H1 (cell line): ENCODE measurements around the gene ABI3BP. TPM values are rescaled to one million over a fixed set of nuclear protein-coding genes. Genes with fewer than 3 reads are reported as not detected.

Experiments used
- CTCF ChIA-PET: fragments of 300-600 bp; sonication (Branson Sonifier 250); formaldehyde crosslinking; loops from one replicate; lab custom pipeline; 2021; ENCODE audit not compliant: partially characterized antibody; lab: Charles Lee
- POLR2A ChIA-PET: fragments of 300-600 bp; sonication (Branson Sonifier 250); formaldehyde crosslinking; loops from one replicate; lab custom pipeline; 2021; ENCODE audit warnings: inconsistent platforms; ENCODE audit not compliant: partially characterized antibody; lab: Charles Lee
- DNase-seq, 2 experiments: peaks; one replicate each; pipeline versions ENCODE4 v3.0.0 to v3.0.0-alpha.2; 2010 to 2022; ENCODE audit warnings: low spot score in 2 of 2, low read depth in 1 of 2, mixed read lengths in 1 of 2
- FAIRE-seq: peaks from 2 replicates; lab custom pipeline; 2011; peaks lifted over from hg19 to GRCh38; lab: Jason Lieb, UNC
- H2AFZ ChIP-seq: 2 replicates; pipeline ENCODE4 v1.8.1; 2012; ENCODE audit warnings: low read length, inconsistent platforms
- H2AK5ac ChIP-seq: 2 replicates; pipeline ENCODE4 v1.6.1; 2013; ENCODE audit warnings: low read depth, low read length
- H2BK120ac ChIP-seq: replicated peaks from 2 replicates; pipeline ENCODE3; 2013; ENCODE audit warnings: low read depth, low read length, inconsistent platforms
- H2BK12ac ChIP-seq: 2 replicates; pipeline ENCODE4 v1.6.1; 2013; ENCODE audit warnings: low read depth, low read length
- H2BK15ac ChIP-seq: 2 replicates; pipeline ENCODE4 v1.6.1; 2013; ENCODE audit warnings: low read length
- H2BK20ac ChIP-seq: 2 replicates; pipeline ENCODE4 v1.6.1; 2013; ENCODE audit warnings: low read length
- H2BK5ac ChIP-seq: 2 replicates; pipeline ENCODE4 v1.6.1; 2013; ENCODE audit warnings: low read depth, low read length
- H3K14ac ChIP-seq: 2 replicates; pipeline ENCODE4 v1.6.1; 2013; ENCODE audit warnings: inconsistent platforms; ENCODE audit not compliant: insufficient read length
- H3K18ac ChIP-seq: 2 replicates; pipeline ENCODE4 v1.6.1; 2013; ENCODE audit warnings: low read length; ENCODE audit errors: extremely low read depth
- H3K23ac ChIP-seq: 2 replicates; pipeline ENCODE4 v1.6.1; 2013; ENCODE audit warnings: inconsistent platforms; ENCODE audit not compliant: insufficient read length
- H3K23me2 ChIP-seq: 2 replicates; pipeline ENCODE4 v1.6.1; 2013; ENCODE audit warnings: low read depth, low read length
- H3K27ac ChIP-seq: 2 replicates; pipeline ENCODE4 v1.6.1; 2011; ENCODE audit warnings: low read depth, low read length, inconsistent platforms
- H3K27me3 ChIP-seq, 4 experiments: replicated peaks in 1 of 4; 1 replicate in 1 of 4; 2 replicates in 3 of 4; pipeline versions ENCODE4 v1.6.1 to v1.8.1; 2011 to 2013; ENCODE audit warnings: low read length in 3 of 4, mild to moderate bottlenecking in 3 of 4, inconsistent platforms in 2 of 4, mixed read lengths in 2 of 4, moderate library complexity in 1 of 4; ENCODE audit not compliant: control insufficient read depth in 3 of 4, insufficient read depth in 3 of 4; ENCODE audit errors: extremely low read depth in 1 of 4
- H3K36me3 ChIP-seq, 4 experiments: 2 replicates each; pipeline versions ENCODE4 v1.6.1 to v1.8.1; 2011 to 2013; ENCODE audit warnings: mild to moderate bottlenecking in 4 of 4, low read length in 3 of 4, moderate library complexity in 2 of 4, control low read depth in 1 of 4, inconsistent platforms in 1 of 4; ENCODE audit not compliant: insufficient read depth in 4 of 4, control insufficient read depth in 2 of 4
- H3K4ac ChIP-seq: replicated peaks from 2 replicates; pipeline ENCODE3; 2013; ENCODE audit warnings: low read length, low read depth, mixed read lengths, inconsistent platforms; ENCODE audit not compliant: insufficient read length
- H3K4me1 ChIP-seq, 4 experiments: replicated peaks in 1 of 4; 1 replicate in 1 of 4; 2 replicates in 3 of 4; pipeline versions ENCODE4 v1.6.1 to v1.8.1; 2011 to 2013; ENCODE audit warnings: low read length in 3 of 4, inconsistent platforms in 2 of 4, mixed read lengths in 1 of 4; ENCODE audit not compliant: insufficient read depth in 4 of 4, control insufficient read depth in 3 of 4
- H3K4me2 ChIP-seq, 2 experiments: 2 replicates each; pipeline versions ENCODE4 v1.6.1 to v1.8.1; 2011 to 2013; ENCODE audit warnings: low read depth in 2 of 2, low read length in 2 of 2, control low read depth in 1 of 2, inconsistent platforms in 1 of 2, mild to moderate bottlenecking in 1 of 2; ENCODE audit not compliant: insufficient read depth in 1 of 2
- H3K4me3 ChIP-seq, 4 experiments: fragments of 200-600, 300-600 bp in 1 of 4; sonication (generic), shearing (Covaris generic), sonication (Bioruptor Twin) in 1 of 4; 2 replicates each; pipeline versions ENCODE4 v1.5.1 to v1.8.1; 2011 to 2016; ENCODE audit warnings: low read length in 4 of 4, low read depth in 3 of 4, control low read depth in 2 of 4, inconsistent platforms in 2 of 4, mild to moderate bottlenecking in 2 of 4, mixed read lengths in 1 of 4, moderate library complexity in 1 of 4; ENCODE audit not compliant: insufficient read depth in 2 of 4; ENCODE audit errors: extremely low read depth in 1 of 4
- H3K56ac ChIP-seq: replicated peaks from 2 replicates; pipeline ENCODE3; 2013; ENCODE audit warnings: low read depth, mild to moderate bottlenecking, mixed read lengths, low read length, inconsistent platforms; ENCODE audit not compliant: insufficient read length
- H3K79me1 ChIP-seq: 2 replicates; pipeline ENCODE4 v1.6.1; 2013; ENCODE audit warnings: low read depth, low read length, control low read depth
- H3K79me2 ChIP-seq, 2 experiments: 2 replicates each; pipeline versions ENCODE4 v1.6.1 to v1.8.1; 2012 to 2013; ENCODE audit warnings: low read length in 2 of 2, mild to moderate bottlenecking in 2 of 2, inconsistent platforms in 1 of 2; ENCODE audit not compliant: insufficient read depth in 2 of 2, control insufficient read depth in 1 of 2
- H3K9ac ChIP-seq, 4 experiments: replicated peaks in 1 of 4; 1 replicate in 1 of 4; 2 replicates in 3 of 4; pipeline versions ENCODE4 v1.6.1 to v1.8.1; 2011 to 2013; ENCODE audit warnings: low read depth in 3 of 4, low read length in 3 of 4, control low read depth in 2 of 4, mild to moderate bottlenecking in 2 of 4, moderate library complexity in 2 of 4, inconsistent platforms in 1 of 4; ENCODE audit errors: extremely low read depth in 1 of 4
- H3K9me3 ChIP-seq, 2 experiments: 2 replicates each; pipeline versions ENCODE4 v1.6.1 to v1.8.1; 2012 to 2013; ENCODE audit warnings: mild to moderate bottlenecking in 2 of 2, moderate library complexity in 2 of 2, control low read depth in 1 of 2, inconsistent platforms in 1 of 2, low read depth in 1 of 2, low read length in 1 of 2, mixed read lengths in 1 of 2; ENCODE audit not compliant: insufficient read depth in 2 of 2
- H4K20me1 ChIP-seq, 2 experiments: replicated peaks in 1 of 2; 2 replicates each; pipeline versions ENCODE3 to v1.8.1; 2011 to 2013; ENCODE audit warnings: inconsistent platforms in 2 of 2, low read length in 2 of 2, mild to moderate bottlenecking in 1 of 2; ENCODE audit not compliant: insufficient read depth in 2 of 2, control insufficient read depth in 1 of 2
- H4K5ac ChIP-seq: 2 replicates; pipeline ENCODE4 v1.6.1; 2013; ENCODE audit warnings: low read length, low read depth, mixed read lengths, inconsistent platforms; ENCODE audit not compliant: insufficient read length
- H4K8ac ChIP-seq: 2 replicates; pipeline ENCODE4 v1.8.0; 2013; ENCODE audit warnings: mild to moderate bottlenecking, moderate library complexity, low read length, inconsistent platforms; ENCODE audit not compliant: insufficient read depth; ENCODE audit errors: extremely low read depth
- H4K91ac ChIP-seq: replicated peaks from 2 replicates; pipeline ENCODE3; 2013; ENCODE audit warnings: low read length, mixed read lengths, inconsistent platforms; ENCODE audit not compliant: insufficient read length
- BACH1 ChIP-seq: IDR thresholded peaks from 2 replicates; pipeline ENCODE4 v1.6.1; 2012; ENCODE audit warnings: low read length, improper control_type of control experiment
- CEBPB ChIP-seq: IDR thresholded peaks from 2 replicates; pipeline ENCODE4 v1.6.1; 2012; ENCODE audit warnings: low read depth, low read length
- FOSL1 ChIP-seq: IDR thresholded peaks from 2 replicates; pipeline ENCODE4 v1.6.1; 2011; ENCODE audit warnings: mild to moderate bottlenecking, low read depth, low read length, moderate library complexity; ENCODE audit not compliant: insufficient read depth
- POLR2A ChIP-seq, 2 experiments: IDR thresholded peaks; 1 replicate in 1 of 2; 2 replicates in 1 of 2; pipeline ENCODE4 v1.6.1; 2011; ENCODE audit warnings: low read depth in 2 of 2, low read length in 2 of 2, mild to moderate bottlenecking in 2 of 2; ENCODE audit errors: control extremely low read depth in 1 of 2
- YY1 ChIP-seq: IDR thresholded peaks from 2 replicates; pipeline ENCODE4 v1.6.1; 2011; ENCODE audit warnings: low read depth, mild to moderate bottlenecking, low read length
- WGBS, 2 experiments: shearing (Covaris generic) in 1 of 2; methylation state at CpG; one replicate each; pipeline versions ENCODE4 v1.1.6 to v1.1.7; 2013 to 2015; ENCODE audit warnings: low lambda C conversion rate in 2 of 2, mixed read lengths in 2 of 2, inconsistent platforms in 1 of 2, low coverage in 1 of 2, missing lambda C conversion rate in 1 of 2; ENCODE audit not compliant: insufficient replicate concordance in 2 of 2, insufficient coverage in 1 of 2, insufficient read length in 1 of 2; ENCODE audit errors: extremely low coverage in 1 of 2, missing lambda C conversion rate in 1 of 2; 5-methylcytosine and 5-hydroxymethylcytosine counted together
- polyA plus RNA-seq, 7 experiments: library from polyadenylated mRNA; depleted of rRNA in 3 of 7; stranded (reverse) in 5 of 7; unstranded in 2 of 7; fragments of >200 nt in 5 of 7; fragments of 200-250 nt in 2 of 7; gene quantifications; 1 replicate in 5 of 7; 2 replicates in 1 of 7; 4 replicates in 1 of 7; pipeline versions ENCODE4 v1.2.1 to v1.2.3, GENCODE V29; 2011 to 2013; ENCODE audit warnings: missing spikeins in 2 of 7, mixed read lengths in 2 of 7
- total RNA-seq: library from RNA; stranded (reverse); fragmentation: NEBNext Ultra II Directional; extraction: Animal tissue kit (Norgen Biotek cat#: 25700); gene quantifications from 2 replicates; pipeline ENCODE4 v1.2.1, GENCODE V29; 2021
- TF ChIP-seq, protein P1 (sequence below): IDR thresholded peaks from 2 replicates; pipeline ENCODE4 v1.6.1; 2012; ENCODE audit warnings: low read length, inconsistent platforms
- TF ChIP-seq, protein P2 (sequence below): IDR thresholded peaks from 2 replicates; pipeline ENCODE4 v1.6.1; 2012; ENCODE audit warnings: inconsistent platforms
- TF ChIP-seq, protein P3 (sequence below), 3 experiments: IDR thresholded peaks; 1 replicate in 2 of 3; 2 replicates in 1 of 3; pipeline versions ENCODE4 v1.5.1 to v1.6.1; 2011; ENCODE audit warnings: low read length in 3 of 3, mild to moderate bottlenecking in 3 of 3, inconsistent platforms in 2 of 3, low read depth in 1 of 3, moderate library complexity in 1 of 3; ENCODE audit not compliant: insufficient read depth in 1 of 3; ENCODE audit errors: control extremely low read depth in 1 of 3

ABI3BP gene
- total and polyA plus RNA-seq, 2 of the 8 experiments (the other 6 are each of a cell fraction or from before 2014, with no cell fraction given) = 0.08 to 0.32 TPM

DNA sequence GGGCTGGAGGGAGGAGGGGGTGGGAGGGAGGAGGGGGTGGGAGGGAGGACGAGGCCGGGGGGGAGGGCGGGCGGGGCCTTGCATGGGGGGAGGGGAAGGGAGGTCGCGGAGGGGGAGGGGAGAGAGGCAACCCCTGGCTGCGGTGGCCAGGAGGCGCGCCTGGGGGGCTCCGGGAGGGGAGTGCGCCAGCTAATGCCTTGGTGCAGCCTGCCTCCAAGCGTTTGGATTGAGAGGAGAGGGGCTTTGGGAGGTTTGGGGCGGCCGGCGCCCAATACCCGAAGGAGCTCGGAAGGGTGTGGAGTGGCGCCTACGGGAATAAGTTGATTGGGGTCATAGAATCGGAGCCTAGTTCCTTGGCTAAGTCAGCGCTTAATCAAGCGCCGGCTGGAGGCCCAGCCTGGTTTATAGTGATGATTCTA, 283.4 kb downstream of the ABI3BP start:
- Histone ChIP-seq H3K4me2 (peak overlapping the region; percentile 75 to 81), H2AK5ac (no peak overlapping the region), H3K4me1 (peaks cover 0 to 8% (median 2%) of the 10 kb centered on the region in 4 experiments; a peak in 3 of 7 replicates), H2BK20ac (no peak overlapping the region), H3K23me2 (peaks cover 2% of the 10 kb centered on the region; the same call in 1 of the 2 replicates), H2BK15ac (no peak overlapping the region), H3K4ac (no peak overlapping the region), H3K27me3 (peaks cover 1 to 25% (median 11%) of the 10 kb centered on the region in 4 experiments; a peak in 6 of 7 replicates), H3K27ac (peak overlapping the region; percentile 68), H3K14ac (no peak overlapping the region), H2BK120ac (no peak overlapping the region), H3K9ac (peak overlapping the region; percentile 13 to 98 (median 95); a peak in 6 of 7 replicates), H3K56ac (peak overlapping the region; percentile 81), H3K36me3 (peaks cover 2 to 8% (median 5%) of the 10 kb centered on the region in 4 experiments; a peak in 4 of 8 replicates), H4K5ac (peak overlapping the region; percentile 50), H2BK12ac (no peak overlapping the region), H4K91ac (no peak overlapping the region), H3K18ac (no peak overlapping the region), H2BK5ac (peak overlapping the region; percentile 79), H4K8ac (peak overlapping the region; percentile 90; the same call in 1 of the 2 replicates), H4K20me1 (peaks cover 0 to 2% of the 10 kb centered on the region in 2 experiments), H3K4me3 (peak overlapping the region; percentile 78 to 86 (median 81)), H3K79me1 (no peaks in the 10 kb centered on the region; the same call in 1 of the 2 replicates), H3K9me3 (no peaks in the 10 kb centered on the region), H3K23ac (no peak overlapping the region), H2AFZ (no peak overlapping the region), H3K79me2 (peaks cover 20 to 47% of the 10 kb centered on the region in 2 experiments)
- ChIA-PET POLR2A (interaction anchor here (0.9 to 3.0 kb wide), 15 partner anchors 9 to 850 kb away, joined by 3 to 14 read pairs (median 4); partner anchors contain the start of genes LNP1 and TOMM70), CTCF (interaction anchor here (0.7 to 1.7 kb wide), 13 partner anchors 10 to 184 kb away, joined by 3 to 8 read pairs (median 3); no protein-coding TSS in a partner anchor)
- FAIRE-seq (no peak), DNase-seq (peak; percentile 46 to 66)
- WGBS, 2 experiments = 3% methylated on average over 12 of the region's 23 CpGs; no CpG with 5 or more reads in 1 of the 2 experiments
- TF ChIP-seq YY1 (no peak), FOSL1 (no peak), POLR2A (IDR thresholded peaks at IDR 0.05; ENCODE audit: control extremely low read depth in 1 of 2, low read depth in 2 of 2, low read length in 2 of 2) (no peak), BACH1 (no peak), CEBPB (no peak)
- TF ChIP-seq, protein P1, sequence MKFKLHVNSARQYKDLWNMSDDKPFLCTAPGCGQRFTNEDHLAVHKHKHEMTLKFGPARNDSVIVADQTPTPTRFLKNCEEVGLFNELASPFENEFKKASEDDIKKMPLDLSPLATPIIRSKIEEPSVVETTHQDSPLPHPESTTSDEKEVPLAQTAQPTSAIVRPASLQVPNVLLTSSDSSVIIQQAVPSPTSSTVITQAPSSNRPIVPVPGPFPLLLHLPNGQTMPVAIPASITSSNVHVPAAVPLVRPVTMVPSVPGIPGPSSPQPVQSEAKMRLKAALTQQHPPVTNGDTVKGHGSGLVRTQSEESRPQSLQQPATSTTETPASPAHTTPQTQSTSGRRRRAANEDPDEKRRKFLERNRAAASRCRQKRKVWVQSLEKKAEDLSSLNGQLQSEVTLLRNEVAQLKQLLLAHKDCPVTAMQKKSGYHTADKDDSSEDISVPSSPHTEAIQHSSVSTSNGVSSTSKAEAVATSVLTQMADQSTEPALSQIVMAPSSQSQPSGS = no peak
- TF ChIP-seq, protein P2, sequence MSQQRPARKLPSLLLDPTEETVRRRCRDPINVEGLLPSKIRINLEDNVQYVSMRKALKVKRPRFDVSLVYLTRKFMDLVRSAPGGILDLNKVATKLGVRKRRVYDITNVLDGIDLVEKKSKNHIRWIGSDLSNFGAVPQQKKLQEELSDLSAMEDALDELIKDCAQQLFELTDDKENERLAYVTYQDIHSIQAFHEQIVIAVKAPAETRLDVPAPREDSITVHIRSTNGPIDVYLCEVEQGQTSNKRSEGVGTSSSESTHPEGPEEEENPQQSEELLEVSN = no peak
- TF ChIP-seq, protein P3, sequence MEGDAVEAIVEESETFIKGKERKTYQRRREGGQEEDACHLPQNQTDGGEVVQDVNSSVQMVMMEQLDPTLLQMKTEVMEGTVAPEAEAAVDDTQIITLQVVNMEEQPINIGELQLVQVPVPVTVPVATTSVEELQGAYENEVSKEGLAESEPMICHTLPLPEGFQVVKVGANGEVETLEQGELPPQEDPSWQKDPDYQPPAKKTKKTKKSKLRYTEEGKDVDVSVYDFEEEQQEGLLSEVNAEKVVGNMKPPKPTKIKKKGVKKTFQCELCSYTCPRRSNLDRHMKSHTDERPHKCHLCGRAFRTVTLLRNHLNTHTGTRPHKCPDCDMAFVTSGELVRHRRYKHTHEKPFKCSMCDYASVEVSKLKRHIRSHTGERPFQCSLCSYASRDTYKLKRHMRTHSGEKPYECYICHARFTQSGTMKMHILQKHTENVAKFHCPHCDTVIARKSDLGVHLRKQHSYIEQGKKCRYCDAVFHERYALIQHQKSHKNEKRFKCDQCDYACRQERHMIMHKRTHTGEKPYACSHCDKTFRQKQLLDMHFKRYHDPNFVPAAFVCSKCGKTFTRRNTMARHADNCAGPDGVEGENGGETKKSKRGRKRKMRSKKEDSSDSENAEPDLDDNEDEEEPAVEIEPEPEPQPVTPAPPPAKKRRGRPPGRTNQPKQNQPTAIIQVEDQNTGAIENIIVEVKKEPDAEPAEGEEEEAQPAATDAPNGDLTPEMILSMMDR (IDR thresholded peaks at IDR 0.05; ENCODE audit: control extremely low read depth in 1 of 3, insufficient read depth in 1 of 3, low read depth in 1 of 3, low read length in 3 of 3) = peak in 2 of 3 experiments; percentile 5 to 21; a peak in 1 of 4 replicates
